Omental fat pad (tissue), 4 donors: ENCODE results near the gene CCDC197. TPM values are rescaled to one million over a fixed set of nuclear protein-coding genes. Genes with fewer than 3 reads are reported as not detected.

Experiments used
- ATAC-seq: fragments of 150-250 bp; one replicate; pipeline ENCODE4 v1.9.1; 2016; ENCODE audit warnings: mild to moderate bottlenecking, moderate library complexity; ENCODE audit not compliant: low FRiP score
- DNase-seq: peaks from one replicate; pipeline ENCODE4 v3.0.0-alpha.2; 2019; ENCODE audit warnings: low spot score
- total RNA-seq, 4 donors: library from RNA; depleted of rRNA; stranded (reverse); fragments of >200 nt; gene quantifications; one replicate each; pipeline ENCODE4 v1.1.0, GENCODE V29; 2016
- TF ChIP-seq, protein P1 (sequence below), 3 donors: fragments of 450-650 bp; IDR thresholded peaks; one replicate each; pipeline ENCODE4 v1.5.1; 2016 to 2017; ENCODE audit warnings: antibody characterized with exemption in 3 of 3, mild to moderate bottlenecking in 3 of 3, moderate library complexity in 2 of 3

The CCDC197 gene
- total RNA-seq, 4 donors from 2014 or later: not detected

DNA sequence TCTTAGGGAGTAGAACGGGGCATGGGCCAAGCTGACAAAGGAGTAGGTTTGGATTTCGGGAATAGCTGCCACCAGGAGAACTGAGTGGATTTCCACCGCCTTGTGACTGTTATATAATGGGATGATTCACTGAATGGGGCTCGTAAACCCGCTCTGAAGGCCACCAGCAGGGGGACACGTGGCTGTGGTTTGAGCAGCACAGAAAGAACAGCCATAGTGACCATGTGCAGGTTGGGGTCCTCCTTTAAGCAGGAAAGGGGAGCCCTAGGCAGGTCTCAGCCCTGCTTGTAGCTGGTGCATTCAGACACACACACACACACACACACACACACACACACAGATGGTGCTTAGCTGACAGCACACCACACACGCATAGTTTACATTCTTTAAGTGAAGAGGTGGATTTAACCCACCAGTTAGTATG, 12.1 kb upstream of the CCDC197 start:
- no peak for ATAC-seq
- TF ChIP-seq, protein P1, sequence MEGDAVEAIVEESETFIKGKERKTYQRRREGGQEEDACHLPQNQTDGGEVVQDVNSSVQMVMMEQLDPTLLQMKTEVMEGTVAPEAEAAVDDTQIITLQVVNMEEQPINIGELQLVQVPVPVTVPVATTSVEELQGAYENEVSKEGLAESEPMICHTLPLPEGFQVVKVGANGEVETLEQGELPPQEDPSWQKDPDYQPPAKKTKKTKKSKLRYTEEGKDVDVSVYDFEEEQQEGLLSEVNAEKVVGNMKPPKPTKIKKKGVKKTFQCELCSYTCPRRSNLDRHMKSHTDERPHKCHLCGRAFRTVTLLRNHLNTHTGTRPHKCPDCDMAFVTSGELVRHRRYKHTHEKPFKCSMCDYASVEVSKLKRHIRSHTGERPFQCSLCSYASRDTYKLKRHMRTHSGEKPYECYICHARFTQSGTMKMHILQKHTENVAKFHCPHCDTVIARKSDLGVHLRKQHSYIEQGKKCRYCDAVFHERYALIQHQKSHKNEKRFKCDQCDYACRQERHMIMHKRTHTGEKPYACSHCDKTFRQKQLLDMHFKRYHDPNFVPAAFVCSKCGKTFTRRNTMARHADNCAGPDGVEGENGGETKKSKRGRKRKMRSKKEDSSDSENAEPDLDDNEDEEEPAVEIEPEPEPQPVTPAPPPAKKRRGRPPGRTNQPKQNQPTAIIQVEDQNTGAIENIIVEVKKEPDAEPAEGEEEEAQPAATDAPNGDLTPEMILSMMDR (IDR thresholded peaks at IDR 0.05): no peak
- DNase-seq: no peak

DNA sequence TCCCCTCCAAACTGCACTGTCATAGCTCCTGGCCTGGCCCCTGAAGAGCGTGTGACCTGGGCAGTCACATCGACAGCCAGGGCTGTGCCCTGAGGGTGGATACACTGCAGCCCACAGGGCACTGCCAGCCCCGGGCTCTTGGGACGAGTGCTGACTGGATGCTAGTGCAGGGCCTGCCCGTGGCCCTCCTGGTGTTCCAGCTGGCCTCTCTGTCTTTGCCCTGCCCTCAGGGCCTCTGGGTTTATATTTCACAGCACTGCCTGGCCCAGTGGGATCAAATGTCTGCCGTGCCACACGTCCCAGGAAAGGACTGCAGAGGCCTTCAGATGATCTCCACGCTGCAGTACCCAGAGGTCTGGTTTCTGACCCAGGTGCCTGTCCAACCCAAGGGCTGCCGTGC, 10.1 kb upstream of the CCDC197 start:
- TF ChIP-seq, protein P1 (IDR thresholded peaks at IDR 0.05): no peak
- DNase-seq (no peak), ATAC-seq (no peak)

DNA sequence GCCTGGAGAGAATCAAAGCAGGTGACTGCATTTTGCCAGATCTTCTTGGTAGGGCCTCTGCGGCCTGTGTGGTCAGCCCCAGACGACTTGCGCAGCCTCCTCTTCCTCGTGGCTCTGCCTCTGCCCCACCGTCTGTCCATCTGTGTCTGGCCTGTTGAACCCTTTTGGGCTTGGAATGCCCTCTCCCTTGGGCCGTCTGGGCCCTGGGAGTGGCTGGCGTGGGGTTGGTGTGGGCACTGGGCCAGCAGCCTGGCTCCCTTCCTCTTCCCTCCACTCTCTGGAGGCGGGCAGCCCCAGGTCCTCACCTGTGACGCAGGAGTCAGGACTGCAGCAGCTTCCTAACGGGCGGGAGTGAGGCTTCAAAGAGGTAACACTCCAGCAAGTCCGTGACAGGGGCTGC, 9.7 kb upstream of the CCDC197 start:
- TF ChIP-seq, protein P1 (IDR thresholded peaks at IDR 0.05): no peak
- DNase-seq (no peak), ATAC-seq (no peak)

DNA sequence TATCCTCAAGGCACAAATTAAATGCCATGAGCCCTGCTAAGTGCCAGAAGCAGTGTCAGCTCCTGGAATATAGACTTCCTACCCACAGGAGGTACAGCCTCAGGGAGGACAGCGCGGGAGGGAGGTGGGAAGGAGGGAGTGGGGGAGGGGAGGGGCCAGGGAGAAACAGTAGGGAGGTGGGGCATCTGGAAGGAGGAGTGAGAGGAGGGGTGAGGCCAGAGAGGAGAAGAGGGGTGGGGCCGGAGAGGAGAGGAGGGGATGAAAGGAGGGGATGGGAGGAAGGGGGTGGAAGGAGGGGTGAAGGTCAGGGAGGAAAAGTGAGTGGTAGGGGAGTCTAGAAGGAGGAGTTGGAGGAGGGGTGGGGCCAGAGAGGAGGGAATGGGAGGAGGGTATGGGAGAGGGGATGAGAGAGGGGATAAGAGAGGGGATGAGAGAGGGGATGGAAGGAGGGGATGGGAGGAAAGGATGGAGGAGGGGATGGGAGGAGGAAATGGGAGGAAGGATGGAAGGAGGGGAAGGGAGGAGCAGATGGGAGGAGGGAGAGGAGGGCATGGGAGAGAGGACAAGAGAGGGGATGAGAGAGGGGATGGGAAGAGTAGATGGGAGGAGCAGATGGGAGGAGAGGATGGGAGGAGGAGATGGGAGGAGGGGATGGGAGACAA, 9.2 kb upstream of the CCDC197 start:
- DNase-seq (no peak), ATAC-seq (no peak)
- TF ChIP-seq, protein P1 (IDR thresholded peaks at IDR 0.05): no peak

DNA sequence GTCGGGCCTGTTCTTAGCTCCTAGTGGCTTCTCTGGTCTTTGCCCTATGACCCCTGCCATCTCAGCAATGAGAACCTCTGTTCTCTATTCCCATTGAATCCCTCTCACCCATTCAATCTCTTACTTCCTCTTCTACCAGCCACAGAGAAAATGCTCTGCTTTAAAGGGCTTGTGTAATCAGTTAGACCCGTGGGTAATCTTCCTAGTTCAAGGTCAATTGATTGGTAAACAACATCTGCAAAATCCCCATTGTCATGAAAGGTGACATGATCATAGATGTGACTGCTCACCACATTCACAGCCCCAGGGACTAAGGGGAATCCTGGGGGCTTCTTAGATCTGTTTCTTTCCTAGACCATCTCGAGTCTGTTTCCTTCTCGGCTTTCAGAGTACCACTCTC, 7.2 kb upstream of the CCDC197 start:
- ATAC-seq: no peak
- TF ChIP-seq, protein P1 (IDR thresholded peaks at IDR 0.05): no peak
- no peak for DNase-seq

DNA sequence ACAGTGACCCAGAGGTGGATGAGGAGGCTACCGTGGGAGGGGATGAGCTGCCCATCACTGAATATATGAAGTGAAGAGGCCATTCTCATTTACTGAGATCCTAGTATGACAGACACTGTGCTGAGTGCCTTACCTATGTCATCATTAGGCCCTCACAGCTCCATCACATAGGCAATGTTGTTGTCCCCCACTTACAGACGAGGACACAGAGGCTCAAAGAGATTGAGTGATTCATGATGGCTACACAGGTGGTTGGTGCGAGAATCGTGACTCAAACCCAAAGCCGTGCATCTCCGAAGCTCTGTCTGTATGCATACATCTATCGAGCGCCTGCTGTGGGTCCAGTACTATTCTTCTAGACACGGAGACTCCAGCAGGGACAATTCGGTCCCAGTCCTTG, 5.9 kb upstream of the CCDC197 start:
- DNase-seq (no peak), ATAC-seq (no peak)
- TF ChIP-seq, protein P1 (IDR thresholded peaks at IDR 0.05): no peak

DNA sequence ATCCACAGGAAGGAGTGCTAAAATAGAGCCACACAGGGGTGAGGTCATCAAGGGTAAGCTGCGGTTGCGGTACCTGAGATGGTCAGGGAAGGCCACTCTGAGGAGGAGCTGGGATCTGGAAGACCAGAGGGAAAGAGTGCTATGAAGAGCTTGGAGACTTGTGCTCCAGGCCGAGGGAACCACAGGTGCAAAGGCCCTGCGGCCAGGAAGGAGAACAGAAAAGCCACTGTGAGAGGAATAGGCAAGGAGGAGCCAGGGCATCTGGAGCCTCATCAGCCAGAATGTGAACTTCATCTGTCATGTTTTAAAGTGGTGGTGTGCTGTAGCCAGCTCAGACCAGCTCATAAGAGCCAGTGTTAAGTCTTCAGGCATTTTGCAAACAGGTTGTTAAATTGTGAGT, 5.5 kb upstream of the CCDC197 start:
- ATAC-seq (no peak), DNase-seq (no peak)
- TF ChIP-seq, protein P1 (IDR thresholded peaks at IDR 0.05): no peak
